ENCODE data around the gene OLFML1. TPM values are rescaled to one million over a fixed set of nuclear protein-coding genes. Genes with fewer than 3 reads are reported as not detected.

The OLFML1 gene
- total RNA-seq, 1 donor from 2014 or later: 0.33 TPM

DNA sequence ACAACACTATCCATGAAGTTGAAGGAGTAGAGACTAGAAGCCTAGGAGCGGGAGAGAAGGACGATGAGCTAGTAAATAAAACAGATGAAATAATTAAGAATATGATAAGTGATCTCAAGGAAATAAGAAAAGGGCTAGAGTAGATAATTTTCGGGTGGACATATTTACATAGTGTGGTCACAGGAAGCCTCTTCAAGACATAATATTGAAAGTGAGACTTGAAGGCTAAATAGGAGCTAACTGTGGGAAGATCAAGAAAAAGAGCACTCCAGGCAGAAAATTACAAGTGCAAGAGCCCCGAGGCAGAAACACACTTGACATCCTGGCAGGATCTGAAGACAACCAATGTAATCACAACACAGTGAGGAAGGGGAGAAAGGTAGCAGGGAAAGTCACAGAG lies 16.6 kb downstream of the OLFML1 start:
- Mint-ChIP-seq H3K9me3 (ENCODE audit: unreplicated experiment) (no peaks in the 10 kb centered on the region), H3K36me3 (ENCODE audit: low read depth, unreplicated experiment) (no peaks in the 10 kb centered on the region), H3K4me1 (ENCODE audit: unreplicated experiment) (no peaks in the 10 kb centered on the region), H3K27ac (ENCODE audit: unreplicated experiment) (no peak overlapping the region), H3K27me3 (ENCODE audit: unreplicated experiment) (peaks cover 2% of the 10 kb centered on the region), H3K4me3 (ENCODE audit: unreplicated experiment) (no peak overlapping the region)
- TF ChIP-seq, protein P1, sequence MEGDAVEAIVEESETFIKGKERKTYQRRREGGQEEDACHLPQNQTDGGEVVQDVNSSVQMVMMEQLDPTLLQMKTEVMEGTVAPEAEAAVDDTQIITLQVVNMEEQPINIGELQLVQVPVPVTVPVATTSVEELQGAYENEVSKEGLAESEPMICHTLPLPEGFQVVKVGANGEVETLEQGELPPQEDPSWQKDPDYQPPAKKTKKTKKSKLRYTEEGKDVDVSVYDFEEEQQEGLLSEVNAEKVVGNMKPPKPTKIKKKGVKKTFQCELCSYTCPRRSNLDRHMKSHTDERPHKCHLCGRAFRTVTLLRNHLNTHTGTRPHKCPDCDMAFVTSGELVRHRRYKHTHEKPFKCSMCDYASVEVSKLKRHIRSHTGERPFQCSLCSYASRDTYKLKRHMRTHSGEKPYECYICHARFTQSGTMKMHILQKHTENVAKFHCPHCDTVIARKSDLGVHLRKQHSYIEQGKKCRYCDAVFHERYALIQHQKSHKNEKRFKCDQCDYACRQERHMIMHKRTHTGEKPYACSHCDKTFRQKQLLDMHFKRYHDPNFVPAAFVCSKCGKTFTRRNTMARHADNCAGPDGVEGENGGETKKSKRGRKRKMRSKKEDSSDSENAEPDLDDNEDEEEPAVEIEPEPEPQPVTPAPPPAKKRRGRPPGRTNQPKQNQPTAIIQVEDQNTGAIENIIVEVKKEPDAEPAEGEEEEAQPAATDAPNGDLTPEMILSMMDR (IDR thresholded peaks at IDR 0.05; ENCODE audit: unreplicated experiment): no peak
- no peak for DNase-seq (ENCODE audit: low spot score)

DNA sequence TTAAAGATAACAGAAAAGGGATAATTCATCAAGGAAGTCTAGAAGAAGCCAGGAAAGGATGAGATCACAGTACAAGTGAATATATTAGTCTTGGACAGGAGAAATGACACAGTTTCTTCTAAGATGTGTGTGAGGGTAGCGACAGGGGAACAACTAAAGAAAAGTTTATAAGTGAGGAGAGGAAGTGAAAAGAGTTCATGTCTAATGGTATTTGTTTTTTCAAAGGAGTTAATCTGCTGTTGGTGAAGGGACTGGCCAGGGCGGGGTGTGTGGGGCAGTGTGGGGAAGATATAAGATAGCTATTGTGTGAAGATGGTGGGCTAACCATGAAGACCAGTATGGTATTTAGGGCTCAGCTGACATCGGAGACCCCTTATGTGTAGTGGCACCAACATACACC lies 20.9 kb downstream of the OLFML1 start:
- TF ChIP-seq, protein P1 (IDR thresholded peaks at IDR 0.05; ENCODE audit: unreplicated experiment): no peak
- DNase-seq (ENCODE audit: low spot score): no peak
- Mint-ChIP-seq H3K4me1 (ENCODE audit: unreplicated experiment) (no peaks in the 10 kb centered on the region), H3K4me3 (ENCODE audit: unreplicated experiment) (no peak overlapping the region), H3K27me3 (ENCODE audit: unreplicated experiment) (peaks cover 3% of the 10 kb centered on the region), H3K9me3 (ENCODE audit: unreplicated experiment) (no peaks in the 10 kb centered on the region), H3K36me3 (ENCODE audit: low read depth, unreplicated experiment) (no peaks in the 10 kb centered on the region), H3K27ac (ENCODE audit: unreplicated experiment) (no peak overlapping the region)

DNA sequence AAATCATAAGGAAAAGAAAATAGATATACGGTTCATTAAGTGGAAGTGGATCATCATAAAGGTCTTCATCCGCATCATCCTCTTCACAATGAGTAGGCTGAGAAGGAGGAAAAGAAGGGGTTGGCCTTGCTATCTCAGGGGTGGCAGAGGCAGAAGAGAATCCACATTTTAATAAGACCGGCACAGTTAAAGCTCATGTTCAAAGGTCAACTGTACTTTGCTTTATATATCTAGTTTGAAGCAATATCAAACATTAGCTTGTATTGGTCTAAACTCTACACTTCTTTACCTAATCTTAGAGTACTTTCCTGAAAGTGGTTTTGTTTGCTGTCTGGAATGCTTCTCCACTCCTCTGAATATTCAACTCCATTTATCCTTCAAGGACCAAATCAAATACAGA lies 22.8 kb downstream of the OLFML1 start:
- H3K27ac Mint-ChIP-seq (ENCODE audit: unreplicated experiment): no peak overlapping the region

DNA sequence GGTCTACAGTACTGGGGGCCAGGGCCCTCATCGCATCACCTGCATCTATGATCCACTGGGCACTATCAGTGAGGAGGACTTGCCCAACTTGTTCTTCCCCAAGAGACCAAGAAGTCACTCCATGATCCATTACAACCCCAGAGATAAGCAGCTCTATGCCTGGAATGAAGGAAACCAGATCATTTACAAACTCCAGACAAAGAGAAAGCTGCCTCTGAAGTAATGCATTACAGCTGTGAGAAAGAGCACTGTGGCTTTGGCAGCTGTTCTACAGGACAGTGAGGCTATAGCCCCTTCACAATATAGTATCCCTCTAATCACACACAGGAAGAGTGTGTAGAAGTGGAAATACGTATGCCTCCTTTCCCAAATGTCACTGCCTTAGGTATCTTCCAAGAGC lies 24.7 kb downstream of the OLFML1 start:
- Mint-ChIP-seq H3K4me3 (ENCODE audit: unreplicated experiment) (no peak overlapping the region), H3K27ac (ENCODE audit: unreplicated experiment) (no peak overlapping the region), H3K27me3 (ENCODE audit: unreplicated experiment) (peaks cover 7% of the 10 kb centered on the region), H3K9me3 (ENCODE audit: unreplicated experiment) (no peaks in the 10 kb centered on the region), H3K36me3 (ENCODE audit: low read depth, unreplicated experiment) (no peaks in the 10 kb centered on the region), H3K4me1 (ENCODE audit: unreplicated experiment) (peaks cover 13% of the 10 kb centered on the region)
- no peak for DNase-seq (ENCODE audit: low spot score)
- TF ChIP-seq, protein P1 (IDR thresholded peaks at IDR 0.05; ENCODE audit: unreplicated experiment): no peak

More for the DNA sequence above, 22.8 kb downstream of the OLFML1 start:
- TF ChIP-seq, protein P1 (IDR thresholded peaks at IDR 0.05; ENCODE audit: unreplicated experiment): no peak
- Mint-ChIP-seq H3K4me3 (ENCODE audit: unreplicated experiment) (no peak overlapping the region), H3K9me3 (ENCODE audit: unreplicated experiment) (no peaks in the 10 kb centered on the region), H3K4me1 (ENCODE audit: unreplicated experiment) (peaks cover 8% of the 10 kb centered on the region), H3K27me3 (ENCODE audit: unreplicated experiment) (peaks cover 3% of the 10 kb centered on the region), H3K36me3 (ENCODE audit: low read depth, unreplicated experiment) (no peaks in the 10 kb centered on the region)
- DNase-seq (ENCODE audit: low spot score): no peak

DNA sequence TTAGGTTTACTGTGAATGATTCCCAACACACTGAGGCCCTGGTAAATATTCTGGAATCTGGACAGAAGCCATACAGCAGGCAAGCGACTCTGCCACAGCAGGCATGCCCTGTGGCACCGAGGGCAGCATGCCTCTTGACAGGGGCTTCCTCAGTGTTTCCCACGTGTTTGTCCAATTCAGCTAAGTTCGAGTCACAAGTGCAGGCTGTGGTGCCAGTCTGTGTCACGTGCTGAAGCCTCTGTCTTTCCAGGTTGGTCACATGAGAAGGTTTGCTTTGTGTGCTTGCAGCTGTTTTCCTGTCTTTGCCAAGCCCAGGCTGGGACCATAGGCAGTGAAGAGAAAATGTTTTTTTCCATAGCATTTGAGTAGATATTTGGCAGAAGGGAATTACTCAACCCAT lies 26.1 kb downstream of the OLFML1 start:
- H3K36me3 Mint-ChIP-seq (ENCODE audit: low read depth, unreplicated experiment): no peaks in the 10 kb centered on the region
- no peak overlapping the region for H3K4me3 Mint-ChIP-seq (ENCODE audit: unreplicated experiment)
- no peak for DNase-seq (ENCODE audit: low spot score)
- no peak overlapping the region for H3K27ac Mint-ChIP-seq (ENCODE audit: unreplicated experiment)
- peaks cover 11% of the 10 kb centered on the region for H3K27me3 Mint-ChIP-seq (ENCODE audit: unreplicated experiment)
- H3K9me3 Mint-ChIP-seq (ENCODE audit: unreplicated experiment): no peaks in the 10 kb centered on the region
- peaks cover 13% of the 10 kb centered on the region for H3K4me1 Mint-ChIP-seq (ENCODE audit: unreplicated experiment)
- TF ChIP-seq, protein P1 (IDR thresholded peaks at IDR 0.05; ENCODE audit: unreplicated experiment): no peak

Measured in endothelial cell (in vitro differentiated cells).